Peyer's patch (tissue), 4 donors: ENCODE data around the gene SLC15A1.

Experiments used
- POLR2A ChIP-seq, 2 donors: fragments of 450-650 bp; IDR thresholded peaks; one replicate each; pipeline ENCODE4 v1.5.1; 2017; ENCODE audit warnings: antibody characterized with exemption in 2 of 2, mild to moderate bottlenecking in 2 of 2, moderate library complexity in 2 of 2
- TF ChIP-seq, protein P1 (sequence below), 6 experiments: fragments of 450-650 bp in 4 of 6; fragments of 200-600 bp in 2 of 6; sonication (generic) in 1 of 6; IDR thresholded peaks; one replicate each; pipeline ENCODE4 v1.5.1; 2017 to 2019; ENCODE audit warnings: antibody characterized with exemption in 6 of 6, mild to moderate bottlenecking in 3 of 6, moderate library complexity in 1 of 6

- TF ChIP-seq, protein P1, sequence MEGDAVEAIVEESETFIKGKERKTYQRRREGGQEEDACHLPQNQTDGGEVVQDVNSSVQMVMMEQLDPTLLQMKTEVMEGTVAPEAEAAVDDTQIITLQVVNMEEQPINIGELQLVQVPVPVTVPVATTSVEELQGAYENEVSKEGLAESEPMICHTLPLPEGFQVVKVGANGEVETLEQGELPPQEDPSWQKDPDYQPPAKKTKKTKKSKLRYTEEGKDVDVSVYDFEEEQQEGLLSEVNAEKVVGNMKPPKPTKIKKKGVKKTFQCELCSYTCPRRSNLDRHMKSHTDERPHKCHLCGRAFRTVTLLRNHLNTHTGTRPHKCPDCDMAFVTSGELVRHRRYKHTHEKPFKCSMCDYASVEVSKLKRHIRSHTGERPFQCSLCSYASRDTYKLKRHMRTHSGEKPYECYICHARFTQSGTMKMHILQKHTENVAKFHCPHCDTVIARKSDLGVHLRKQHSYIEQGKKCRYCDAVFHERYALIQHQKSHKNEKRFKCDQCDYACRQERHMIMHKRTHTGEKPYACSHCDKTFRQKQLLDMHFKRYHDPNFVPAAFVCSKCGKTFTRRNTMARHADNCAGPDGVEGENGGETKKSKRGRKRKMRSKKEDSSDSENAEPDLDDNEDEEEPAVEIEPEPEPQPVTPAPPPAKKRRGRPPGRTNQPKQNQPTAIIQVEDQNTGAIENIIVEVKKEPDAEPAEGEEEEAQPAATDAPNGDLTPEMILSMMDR (IDR thresholded peaks at IDR 0.05): no peak
- peak; percentile 84 for TF ChIP-seq POLR2A (IDR thresholded peaks at IDR 0.05)
These were observed at the start of gene SLC15A1 for GRCh38 chr13:98752467-98753290.
